Activated naive CD8-positive, alpha-beta T cell treated with anti-CD3 and anti-CD28 coated beads, Interleukin-2, amount 10 ng/mL, durations not matched to agents 7 days and 5 days (primary cell): ENCODE results near the gene UBE2J1. TPM values are rescaled to one million over a fixed set of nuclear protein-coding genes. Genes with fewer than 3 reads are reported as not detected.

ENCODE experiments used
- ATAC-seq: fragments of 150-1000 bp; cut with Tn5 transposase; one replicate; pipeline ENCODE4 v1.10.0; 2021; ENCODE audit warnings: low read depth, moderate library complexity
- POLR2A ChIA-PET: fragments of 350-600 bp; sonication (Branson Sonifier 250); formaldehyde crosslinking; loops from one replicate; lab custom pipeline; 2021; ENCODE audit warnings: antibody characterized with exemption; lab: Charles Lee
- DNase-seq: peaks from one replicate; pipeline ENCODE4 v3.0.0; 2021
- H3K27ac Mint-ChIP-seq: one replicate; pipeline ENCODE4 v1.8.0; 2022; ENCODE audit warnings: mild to moderate bottlenecking, mixed read lengths
- H3K27me3 Mint-ChIP-seq: one replicate; pipeline ENCODE4 v1.8.0; 2022; ENCODE audit warnings: mild to moderate bottlenecking, moderate library complexity, mixed read lengths
- H3K36me3 Mint-ChIP-seq: one replicate; pipeline ENCODE4 v1.8.0; 2021; ENCODE audit warnings: mild to moderate bottlenecking, mixed read lengths
- H3K4me1 Mint-ChIP-seq: one replicate; pipeline ENCODE4 v1.8.0; 2021; ENCODE audit warnings: mixed read lengths
- H3K4me3 Mint-ChIP-seq: one replicate; pipeline ENCODE4 v1.8.0; 2022; ENCODE audit warnings: mild to moderate bottlenecking, moderate library complexity, mixed read lengths
- H3K9me3 Mint-ChIP-seq: one replicate; pipeline ENCODE4 v1.8.0; 2021; ENCODE audit warnings: mixed read lengths
- total RNA-seq, 2 experiments: library from RNA; stranded (reverse); gene quantifications; one replicate each; pipeline ENCODE4 v1.2.3, GENCODE V29; 2021

The UBE2J1 gene
- total RNA-seq, 2 experiments from 2014 or later, result 26.5 to 27.9 TPM

- Mint-ChIP-seq H3K9me3 (no peaks in the 10 kb centered on the region), H3K27ac (no peak overlapping the region), H3K4me1 (no peaks in the 10 kb centered on the region), H3K36me3 (peaks cover 38% of the 10 kb centered on the region), H3K27me3 (no peaks in the 10 kb centered on the region), H3K4me3 (no peak overlapping the region)
- ATAC-seq (no peak), DNase-seq (no peak)
- POLR2A ChIA-PET, result no interaction called here
Observed at GRCh38 chr6:89330910-89331309, 21.6 kb downstream of the UBE2J1 start.

- Mint-ChIP-seq H3K27ac (no peak overlapping the region), H3K27me3 (no peaks in the 10 kb centered on the region), H3K9me3 (no peaks in the 10 kb centered on the region), H3K4me3 (no peak overlapping the region), H3K36me3 (peaks cover 39% of the 10 kb centered on the region), H3K4me1 (no peaks in the 10 kb centered on the region)
- DNase-seq (no peak), ATAC-seq (no peak)
- POLR2A ChIA-PET, result no interaction called here
Observed at GRCh38 chr6:89328976-89329375, 23.5 kb downstream of the UBE2J1 start.

GRCh38 chr6:89324304-89324703, 28.2 kb downstream of the UBE2J1 start:
- DNase-seq (no peak), ATAC-seq (no peak)
- H3K27ac Mint-ChIP-seq, result no peak overlapping the region
- H3K4me3 Mint-ChIP-seq, result no peak overlapping the region
- POLR2A ChIA-PET, result no interaction called here
- no peaks in the 10 kb centered on the region for H3K27me3 Mint-ChIP-seq
- H3K9me3 Mint-ChIP-seq, result peaks cover 1% of the 10 kb centered on the region
- H3K36me3 Mint-ChIP-seq, result peaks cover 35% of the 10 kb centered on the region
- no peaks in the 10 kb centered on the region for H3K4me1 Mint-ChIP-seq

GRCh38 chr6:89323511-89323971, 29.0 kb downstream of the UBE2J1 start:
- peaks cover 32% of the 10 kb centered on the region for H3K36me3 Mint-ChIP-seq
- POLR2A ChIA-PET, result no interaction called here

GRCh38 chr6:89321131-89321970, 31.2 kb downstream of the UBE2J1 start:
- DNase-seq, result no peak
- Mint-ChIP-seq H3K4me3 (no peak overlapping the region), H3K36me3 (peaks cover 30% of the 10 kb centered on the region), H3K4me1 (peaks cover 3% of the 10 kb centered on the region), H3K27me3 (no peaks in the 10 kb centered on the region), H3K27ac (no peak overlapping the region), H3K9me3 (peaks cover 1% of the 10 kb centered on the region)
- POLR2A ChIA-PET, result no interaction called here
- ATAC-seq, result no peak

More at GRCh38 chr6:89323511-89323971, 29.0 kb downstream of the UBE2J1 start:
- Mint-ChIP-seq H3K4me1 (no peaks in the 10 kb centered on the region), H3K9me3 (peaks cover 1% of the 10 kb centered on the region), H3K4me3 (no peak overlapping the region), H3K27me3 (no peaks in the 10 kb centered on the region), H3K27ac (no peak overlapping the region)
- DNase-seq (no peak), ATAC-seq (no peak)

GRCh38 chr6:89320012-89320559, 32.4 kb downstream of the UBE2J1 start:
- POLR2A ChIA-PET, result no interaction called here
- peaks cover 3% of the 10 kb centered on the region for H3K4me1 Mint-ChIP-seq

GRCh38 chr6:89317067-89317466, 35.5 kb downstream of the UBE2J1 start:
- DNase-seq (no peak), ATAC-seq (no peak)
- H3K27me3 Mint-ChIP-seq, result no peaks in the 10 kb centered on the region
- H3K36me3 Mint-ChIP-seq, result peaks cover 15% of the 10 kb centered on the region
- no peak overlapping the region for H3K27ac Mint-ChIP-seq
- H3K9me3 Mint-ChIP-seq, result peaks cover 1% of the 10 kb centered on the region
- peaks cover 3% of the 10 kb centered on the region for H3K4me1 Mint-ChIP-seq
- H3K4me3 Mint-ChIP-seq, result no peak overlapping the region
- POLR2A ChIA-PET, result no interaction called here

More at GRCh38 chr6:89320012-89320559, 32.4 kb downstream of the UBE2J1 start:
- peaks cover 26% of the 10 kb centered on the region for H3K36me3 Mint-ChIP-seq
- H3K4me3 Mint-ChIP-seq, result no peak overlapping the region
- H3K27ac Mint-ChIP-seq, result no peak overlapping the region
- H3K27me3 Mint-ChIP-seq, result no peaks in the 10 kb centered on the region
- ATAC-seq, result no peak
- DNase-seq, result no peak
- H3K9me3 Mint-ChIP-seq, result peaks cover 1% of the 10 kb centered on the region

GRCh38 chr6:89315249-89315885, 37.2 kb downstream of the UBE2J1 start, which contains the start of gene GABRR2:
Gene GABRR2 (minus strand): TSS chr6:89315299. CDS start chr6:89315165, 134 bp downstream.
- Mint-ChIP-seq H3K9me3 (peaks cover 1% of the 10 kb centered on the region), H3K27me3 (peaks cover 3% of the 10 kb centered on the region), H3K36me3 (peaks cover 10% of the 10 kb centered on the region), H3K4me3 (no peak within 1 kb of the TSS), H3K4me1 (peaks cover 3% of the 10 kb centered on the region), H3K27ac (no peak within 1 kb of the TSS)
- POLR2A ChIA-PET, result no interaction called here
- DNase-seq (no peak), ATAC-seq (no peak)

GRCh38 chr6:89314692-89315091, 37.8 kb downstream of the UBE2J1 start:
- ATAC-seq, result no peak
- POLR2A ChIA-PET, result no interaction called here
- peaks cover 3% of the 10 kb centered on the region for H3K4me1 Mint-ChIP-seq
- no peak overlapping the region for H3K4me3 Mint-ChIP-seq
- no peaks in the 10 kb centered on the region for H3K9me3 Mint-ChIP-seq
- no peak overlapping the region for H3K27ac Mint-ChIP-seq
- no peak for DNase-seq
- H3K36me3 Mint-ChIP-seq, result peaks cover 8% of the 10 kb centered on the region
- H3K27me3 Mint-ChIP-seq, result peaks cover 3% of the 10 kb centered on the region

- no peak for ATAC-seq
- H3K27ac Mint-ChIP-seq, result no peak overlapping the region
- no peak overlapping the region for H3K4me3 Mint-ChIP-seq
- peaks cover 3% of the 10 kb centered on the region for H3K27me3 Mint-ChIP-seq
- peaks cover 6% of the 10 kb centered on the region for H3K36me3 Mint-ChIP-seq
- no peak for DNase-seq
- peaks cover 3% of the 10 kb centered on the region for H3K4me1 Mint-ChIP-seq
- POLR2A ChIA-PET, result no interaction called here
- no peaks in the 10 kb centered on the region for H3K9me3 Mint-ChIP-seq
Observed at GRCh38 chr6:89313006-89313405, 39.5 kb downstream of the UBE2J1 start.

- H3K27ac Mint-ChIP-seq, result peak overlapping the region; percentile 25
- ATAC-seq, result no peak
- H3K36me3 Mint-ChIP-seq, result peaks cover 2% of the 10 kb centered on the region
- DNase-seq, result no peak
- H3K4me1 Mint-ChIP-seq, result no peaks in the 10 kb centered on the region
- H3K27me3 Mint-ChIP-seq, result peaks cover 3% of the 10 kb centered on the region
- H3K9me3 Mint-ChIP-seq, result no peaks in the 10 kb centered on the region
- POLR2A ChIA-PET, result no interaction called here
- no peak overlapping the region for H3K4me3 Mint-ChIP-seq
Observed at GRCh38 chr6:89311853-89312531, 40.5 kb downstream of the UBE2J1 start.

- ATAC-seq (no peak), DNase-seq (no peak)
- POLR2A ChIA-PET, result no interaction called here
- H3K27ac Mint-ChIP-seq, result no peak overlapping the region
- H3K9me3 Mint-ChIP-seq, result no peaks in the 10 kb centered on the region
- H3K4me1 Mint-ChIP-seq, result no peaks in the 10 kb centered on the region
- peaks cover 5% of the 10 kb centered on the region for H3K27me3 Mint-ChIP-seq
- no peak overlapping the region for H3K4me3 Mint-ChIP-seq
- no peaks in the 10 kb centered on the region for H3K36me3 Mint-ChIP-seq
Observed at GRCh38 chr6:89311530-89311852, 41.0 kb downstream of the UBE2J1 start.

- no peak for ATAC-seq
- no peak for DNase-seq
- H3K27ac Mint-ChIP-seq, result no peak overlapping the region
- peaks cover 7% of the 10 kb centered on the region for H3K27me3 Mint-ChIP-seq
- POLR2A ChIA-PET, result no interaction called here
- H3K36me3 Mint-ChIP-seq, result no peaks in the 10 kb centered on the region
- H3K4me1 Mint-ChIP-seq, result no peaks in the 10 kb centered on the region
- H3K4me3 Mint-ChIP-seq, result no peak overlapping the region
- H3K9me3 Mint-ChIP-seq, result no peaks in the 10 kb centered on the region
Observed at GRCh38 chr6:89310929-89311328, 41.6 kb downstream of the UBE2J1 start.
